Endodermal cell (in vitro differentiated cells): ENCODE measurements around the gene XRCC6. TPM values are rescaled to one million over a fixed set of nuclear protein-coding genes. Genes with fewer than 3 reads are reported as not detected.
"Not testable (repeated sequence)": the region's sequence is repeated elsewhere in the genome, so short reads cannot be mapped to it uniquely, and the experiment has no call there.

Experiments used
- DNase-seq: peaks from one replicate; pipeline ENCODE4 v3.0.0-alpha.2; 2017
- H3K27ac ChIP-seq: 2 replicates; pipeline ENCODE4 v1.5.1; 2013; ENCODE audit warnings: mild to moderate bottlenecking, low read depth, low read length, moderate library complexity
- H3K27me3 ChIP-seq: 2 replicates; pipeline ENCODE4 v1.6.1; 2013; ENCODE audit warnings: mild to moderate bottlenecking, low read length, moderate library complexity; ENCODE audit not compliant: insufficient read depth, control insufficient read depth, poor library complexity, severe bottlenecking
- H3K36me3 ChIP-seq: 2 replicates; pipeline ENCODE4 v1.7.0; 2013; ENCODE audit warnings: mild to moderate bottlenecking, low read length, moderate library complexity; ENCODE audit not compliant: control insufficient read depth, insufficient read depth
- H3K4me1 ChIP-seq: one replicate; pipeline ENCODE4 v1.7.0; 2013; ENCODE audit warnings: low read length; ENCODE audit not compliant: control insufficient read depth, insufficient read depth
- H3K4me3 ChIP-seq: 2 replicates; pipeline ENCODE4 v1.5.1; 2013; ENCODE audit warnings: mild to moderate bottlenecking, low read length, moderate library complexity
- H3K9ac ChIP-seq: 2 replicates; pipeline ENCODE4 v1.6.1; 2013; ENCODE audit warnings: mild to moderate bottlenecking, low read length, moderate library complexity; ENCODE audit not compliant: poor library complexity, severe bottlenecking; ENCODE audit errors: extremely low read depth
- H3K9me3 ChIP-seq: 2 replicates; pipeline ENCODE4 v1.6.1; 2013; ENCODE audit warnings: mild to moderate bottlenecking, low read length, moderate library complexity; ENCODE audit not compliant: control insufficient read depth
- H3K27ac Mint-ChIP-seq: 2 replicates; pipeline ENCODE4 v1.8.0; 2020; ENCODE audit warnings: mixed read lengths
- H3K27me3 Mint-ChIP-seq: 2 replicates; pipeline ENCODE4 v1.8.0; 2021; ENCODE audit warnings: mild to moderate bottlenecking, mixed read lengths; ENCODE audit not compliant: insufficient read depth
- H3K36me3 Mint-ChIP-seq: 2 replicates; pipeline ENCODE4 v1.8.0; 2020; ENCODE audit warnings: low read depth, mixed read lengths
- H3K4me1 Mint-ChIP-seq: 2 replicates; pipeline ENCODE4 v1.8.0; 2020; ENCODE audit warnings: mixed read lengths
- H3K4me3 Mint-ChIP-seq: 2 replicates; pipeline ENCODE4 v1.8.0; 2020; ENCODE audit warnings: mild to moderate bottlenecking, moderate library complexity, mixed read lengths
- H3K9me3 Mint-ChIP-seq: 2 replicates; pipeline ENCODE4 v1.8.0; 2020; ENCODE audit warnings: mild to moderate bottlenecking, mixed read lengths
- WGBS, 2 experiments: methylation state at CpG; one replicate each; pipeline versions ENCODE4 v1.1.5 to v1.1.7; 2013; ENCODE audit warnings: missing lambda C conversion rate in 2 of 2, mixed read lengths in 1 of 2; ENCODE audit not compliant: insufficient coverage in 1 of 2, insufficient read length in 1 of 2; 5-methylcytosine and 5-hydroxymethylcytosine counted together
- total RNA-seq, 2 donors: library from RNA; stranded (reverse); fragmentation: NEBNext Ultra II Directional in 1 of 2; extraction: Animal tissue kit (Norgen Biotek cat#: 25700) in 1 of 2; gene quantifications; 2 replicates in 1 of 2; 3 replicates in 1 of 2; pipeline ENCODE4 v1.2.1, GENCODE V29; 2021
- TF ChIP-seq, protein P1 (sequence below): fragments of 200-600 bp; sonication (generic); conservative IDR thresholded peaks from 2 replicates; pipeline ENCODE4 v1.5.0; 2021; ENCODE audit warnings: antibody characterized with exemption, mild to moderate bottlenecking

XRCC6 gene
- total RNA-seq, 2 donors from 2014 or later, result 345 to 387 TPM

DNA sequence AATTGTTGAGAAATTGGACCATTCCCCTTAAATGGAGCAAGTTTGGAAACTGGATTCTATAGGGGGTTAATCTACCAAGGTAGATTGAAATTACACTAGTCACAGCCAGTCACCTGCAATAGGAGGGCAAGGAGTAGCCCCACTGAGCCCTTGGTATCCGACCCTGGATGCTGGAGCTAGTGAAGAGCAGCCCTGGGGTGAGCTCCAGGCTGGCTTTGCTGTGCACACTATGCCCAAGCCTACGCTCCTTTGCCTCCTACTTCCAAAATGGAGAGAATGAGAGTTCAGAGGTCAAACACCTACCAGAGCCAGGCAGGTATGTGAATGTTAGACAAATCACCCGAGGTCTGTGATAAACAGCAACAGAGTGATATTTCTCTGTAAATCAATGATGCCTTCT lies 43.9 kb downstream of the XRCC6 start:
- H3K36me3 ChIP-seq, result peaks cover 54% of the 10 kb centered on the region
- Mint-ChIP-seq H3K4me1 (peaks cover 4% of the 10 kb centered on the region), H3K27ac (no peak overlapping the region), H3K9me3 (no peaks in the 10 kb centered on the region), H3K36me3 (peaks cover 40% of the 10 kb centered on the region), H3K4me3 (no peak overlapping the region), H3K27me3 (no peaks in the 10 kb centered on the region)
- H3K9me3 ChIP-seq, result no peaks in the 10 kb centered on the region
- TF ChIP-seq, protein P1, sequence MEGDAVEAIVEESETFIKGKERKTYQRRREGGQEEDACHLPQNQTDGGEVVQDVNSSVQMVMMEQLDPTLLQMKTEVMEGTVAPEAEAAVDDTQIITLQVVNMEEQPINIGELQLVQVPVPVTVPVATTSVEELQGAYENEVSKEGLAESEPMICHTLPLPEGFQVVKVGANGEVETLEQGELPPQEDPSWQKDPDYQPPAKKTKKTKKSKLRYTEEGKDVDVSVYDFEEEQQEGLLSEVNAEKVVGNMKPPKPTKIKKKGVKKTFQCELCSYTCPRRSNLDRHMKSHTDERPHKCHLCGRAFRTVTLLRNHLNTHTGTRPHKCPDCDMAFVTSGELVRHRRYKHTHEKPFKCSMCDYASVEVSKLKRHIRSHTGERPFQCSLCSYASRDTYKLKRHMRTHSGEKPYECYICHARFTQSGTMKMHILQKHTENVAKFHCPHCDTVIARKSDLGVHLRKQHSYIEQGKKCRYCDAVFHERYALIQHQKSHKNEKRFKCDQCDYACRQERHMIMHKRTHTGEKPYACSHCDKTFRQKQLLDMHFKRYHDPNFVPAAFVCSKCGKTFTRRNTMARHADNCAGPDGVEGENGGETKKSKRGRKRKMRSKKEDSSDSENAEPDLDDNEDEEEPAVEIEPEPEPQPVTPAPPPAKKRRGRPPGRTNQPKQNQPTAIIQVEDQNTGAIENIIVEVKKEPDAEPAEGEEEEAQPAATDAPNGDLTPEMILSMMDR, result no peak
- H3K4me3 ChIP-seq, result no peak overlapping the region
- H3K27me3 ChIP-seq, result no peaks in the 10 kb centered on the region
- no peak for DNase-seq
- H3K4me1 ChIP-seq, result no peaks in the 10 kb centered on the region
- H3K27ac ChIP-seq, result peak overlapping the region; percentile 13
- 96 to 100% methylated on average over 2 to 3 of the region's 3 CpGs for WGBS, 2 experiments
- no peak overlapping the region for H3K9ac ChIP-seq

DNA sequence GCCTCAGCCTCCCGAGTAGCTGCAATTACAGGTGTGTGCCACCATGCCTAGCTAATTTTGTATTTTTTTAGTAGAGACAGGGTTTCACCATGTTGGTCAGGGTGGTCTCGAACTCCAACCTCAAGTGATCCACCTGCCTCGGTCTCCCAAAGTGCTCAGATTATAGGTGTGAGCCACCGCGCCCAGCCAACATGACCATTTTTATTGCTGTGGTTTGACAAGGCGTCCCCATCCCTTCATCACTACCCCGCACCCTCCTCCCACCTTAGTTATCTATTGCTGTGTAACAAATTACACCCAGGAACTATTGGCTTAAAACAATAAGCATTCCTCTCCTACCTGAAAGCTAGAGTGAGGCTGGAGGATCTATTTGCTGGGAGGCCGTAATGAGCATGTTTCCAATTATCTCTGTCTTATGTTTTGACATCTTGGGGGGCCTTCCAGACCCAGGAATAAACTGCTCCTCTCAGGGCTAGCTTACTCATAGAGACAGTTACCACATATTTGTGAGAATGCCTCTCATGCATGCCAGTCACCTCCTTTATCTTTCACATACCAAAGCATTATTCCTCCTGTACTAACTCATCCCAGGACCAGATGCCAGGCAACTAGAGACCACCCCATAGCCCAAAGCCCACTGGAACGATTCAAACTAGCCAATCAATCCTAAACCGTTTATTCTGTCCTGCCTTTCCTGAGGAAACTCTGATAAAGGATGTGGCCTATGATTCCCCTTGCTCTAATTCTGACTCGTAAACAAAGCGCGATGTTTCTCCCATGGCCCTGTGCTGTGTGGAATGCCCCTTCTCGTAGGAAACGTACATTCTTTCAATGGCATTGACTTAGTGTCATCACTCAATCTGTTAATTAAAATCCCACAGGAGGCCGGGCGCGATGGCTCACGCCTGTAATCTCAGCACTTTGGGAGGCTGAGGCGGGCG lies 48.1 kb downstream of the XRCC6 start:
- H3K4me1 ChIP-seq, result no peaks in the 10 kb centered on the region
- H3K27ac ChIP-seq, result no peak overlapping the region
- TF ChIP-seq, protein P1, result no peak
- no peak overlapping the region for H3K4me3 Mint-ChIP-seq
- peak overlapping the region; percentile 33 for H3K27ac Mint-ChIP-seq
- no peak overlapping the region for H3K4me3 ChIP-seq
- peaks cover 4% of the 10 kb centered on the region for H3K4me1 Mint-ChIP-seq
- H3K36me3 Mint-ChIP-seq, result peaks cover 20% of the 10 kb centered on the region
- H3K36me3 ChIP-seq, result peaks cover 30% of the 10 kb centered on the region
- H3K27me3 ChIP-seq, result no peaks in the 10 kb centered on the region
- no peaks in the 10 kb centered on the region for H3K9me3 ChIP-seq
- 96% methylated on average over 16 to 21 of the region's 21 CpGs for WGBS, 2 experiments
- DNase-seq, result no peak
- H3K9me3 Mint-ChIP-seq, result no peaks in the 10 kb centered on the region
- no peak overlapping the region for H3K9ac ChIP-seq
- H3K27me3 Mint-ChIP-seq, result no peaks in the 10 kb centered on the region

DNA sequence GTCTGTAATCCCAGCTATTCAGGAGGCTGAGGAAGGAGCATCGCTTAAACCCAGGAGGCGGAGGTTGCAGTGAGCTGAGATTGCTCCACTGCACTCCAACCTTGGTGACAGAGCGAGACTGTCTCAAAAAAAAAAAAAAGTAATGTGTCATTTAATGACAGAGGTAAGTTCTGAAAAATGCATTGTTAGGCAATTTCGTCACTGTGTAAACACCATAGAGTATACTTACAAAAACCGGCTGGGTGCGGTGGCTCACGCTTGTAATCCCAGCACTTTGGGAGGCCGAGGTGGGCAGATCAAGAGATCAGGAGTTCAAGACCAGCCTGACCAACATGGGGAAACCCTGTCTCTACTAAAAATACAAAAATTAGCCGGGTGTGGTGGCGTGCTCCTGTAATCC lies 51.0 kb downstream of the XRCC6 start:
- H3K27ac Mint-ChIP-seq, H3K9me3 Mint-ChIP-seq, H3K27me3 Mint-ChIP-seq, H3K4me1 ChIP-seq, H3K4me3 Mint-ChIP-seq, H3K9me3 ChIP-seq, H3K9ac ChIP-seq, DNase-seq, H3K27me3 ChIP-seq, H3K27ac ChIP-seq, H3K4me1 Mint-ChIP-seq, H3K4me3 ChIP-seq: not testable (repeated sequence)
- peaks cover 31% of the 10 kb centered on the region for H3K36me3 ChIP-seq
- WGBS, 2 experiments, result 94 to 95% methylated on average over 8 of the region's 10 CpGs
- H3K36me3 Mint-ChIP-seq, result peaks cover 33% of the 10 kb centered on the region
